GM18519 (cell line): ENCODE data around the gene TRH.
"Not testable (repeated sequence)": the region's sequence is repeated elsewhere in the genome, so short reads cannot be mapped to it uniquely, and the experiment has no call there.

Source experiments
- ATAC-seq: cut with Tn5 transposase; IDR thresholded peaks from one replicate; pipeline ENCODE4 v1.9.1; 2021; ENCODE audit warnings: mild to moderate bottlenecking, moderate library complexity; ENCODE audit not compliant: unreplicated experiment, low FRiP score

Gene TRH

DNA sequence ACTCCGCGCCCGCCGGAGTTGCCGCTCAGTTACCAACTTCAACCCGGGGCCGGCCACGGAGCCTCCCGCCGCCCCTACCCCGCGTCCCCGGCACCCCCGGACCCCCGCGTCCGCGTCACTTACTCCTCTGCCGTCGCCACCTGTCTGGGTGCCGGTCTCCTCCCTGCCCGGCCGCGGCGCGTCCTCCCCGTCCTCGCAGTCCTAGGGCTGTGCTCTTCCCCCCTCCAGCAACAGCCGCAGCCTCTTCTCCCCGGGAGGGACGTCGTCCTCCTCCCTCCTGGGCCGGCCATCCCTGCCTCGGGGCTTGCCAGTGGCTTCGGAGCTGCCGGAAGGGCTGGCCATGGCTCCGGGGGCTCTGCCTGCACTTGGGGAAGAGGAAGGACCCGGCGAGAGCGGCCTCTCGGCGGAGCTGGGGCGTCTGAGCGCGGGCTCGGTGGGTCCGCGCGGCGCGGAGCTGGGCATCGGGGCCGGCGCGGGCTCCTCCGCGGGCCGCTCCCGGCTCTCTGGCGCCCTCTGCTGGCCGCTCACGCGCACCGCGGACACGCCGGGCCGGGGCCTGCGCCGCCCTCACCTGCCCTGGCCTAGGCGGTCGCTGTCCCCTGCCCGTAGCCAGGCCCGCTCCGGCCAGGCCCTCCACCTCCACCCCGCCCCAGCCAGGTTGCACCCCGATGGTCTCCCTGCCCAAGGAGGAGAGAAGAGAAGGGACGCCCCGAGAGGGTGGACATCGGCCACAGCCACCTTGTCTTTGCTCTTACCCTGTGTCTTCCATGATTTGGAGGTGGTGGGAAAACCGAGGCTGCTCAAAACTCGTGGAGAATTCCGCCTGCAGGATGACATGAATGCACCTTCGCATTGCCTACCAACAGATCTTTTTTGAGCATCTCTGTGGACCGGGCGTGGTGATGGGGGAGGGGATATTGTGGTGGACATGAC, 28.4 kb downstream of the TRH start:
- not testable (repeated sequence) for ATAC-seq

DNA sequence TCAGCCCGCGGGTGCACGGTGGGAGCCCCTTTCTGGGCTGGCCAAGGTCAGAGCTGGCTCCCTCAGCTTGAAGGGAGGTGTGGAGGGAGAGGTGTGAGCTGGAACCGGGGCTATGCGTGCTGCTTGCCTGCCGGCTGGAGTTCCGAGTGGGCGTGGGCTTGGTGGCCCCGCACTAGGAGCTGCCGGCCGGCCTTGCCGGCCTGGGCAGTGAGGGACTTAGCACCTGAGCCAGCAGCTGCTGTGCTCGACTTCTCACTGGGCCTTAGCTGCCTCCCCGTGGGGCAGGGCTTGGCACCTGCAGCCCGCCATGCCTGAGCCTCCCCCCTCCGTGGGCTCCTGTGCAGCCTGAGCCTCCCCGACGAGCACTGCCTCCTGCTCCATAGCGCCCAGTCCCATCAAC, 36.0 kb downstream of the TRH start:
- ATAC-seq: no peak

DNA sequence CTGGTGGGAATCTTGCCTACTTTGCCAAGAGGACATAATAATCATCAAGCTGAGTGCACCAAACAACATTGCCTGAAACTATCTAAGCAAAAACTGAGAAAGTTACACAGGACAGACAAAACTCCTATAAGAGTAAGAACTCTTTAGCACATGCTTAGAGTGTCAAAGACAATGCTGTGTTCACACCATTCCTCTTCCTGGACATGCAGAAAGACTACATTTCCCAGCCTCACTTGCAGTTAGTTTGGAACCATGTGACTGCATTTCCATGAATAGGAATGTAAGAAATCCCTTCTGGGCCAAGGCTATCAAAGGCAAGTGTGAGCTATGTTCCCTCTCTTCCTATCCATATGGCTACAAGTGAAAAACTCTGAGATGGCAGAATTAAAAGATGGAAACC, 37.6 kb downstream of the TRH start:
- ATAC-seq: not testable (repeated sequence)

DNA sequence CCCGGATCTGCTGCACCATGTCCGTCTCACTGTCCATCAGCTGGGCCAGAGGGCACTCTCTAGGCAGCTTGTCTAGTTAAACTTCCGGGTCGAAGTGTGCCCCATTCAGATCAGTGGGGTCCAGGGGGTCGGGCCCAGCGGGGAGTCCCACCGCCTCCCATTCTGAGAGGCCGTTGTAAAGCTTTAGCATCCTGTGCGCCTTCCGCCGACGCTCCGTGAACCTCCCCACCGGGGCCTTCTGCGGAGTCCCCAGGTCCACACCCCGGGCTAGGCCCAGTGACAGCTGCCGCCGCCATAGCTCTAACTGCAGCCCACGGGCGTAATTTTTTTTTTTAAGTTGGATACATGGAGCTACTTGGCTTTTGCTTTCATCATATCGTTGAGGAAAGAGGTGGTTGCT, 38.7 kb downstream of the TRH start:
- ATAC-seq: not testable (repeated sequence)

DNA sequence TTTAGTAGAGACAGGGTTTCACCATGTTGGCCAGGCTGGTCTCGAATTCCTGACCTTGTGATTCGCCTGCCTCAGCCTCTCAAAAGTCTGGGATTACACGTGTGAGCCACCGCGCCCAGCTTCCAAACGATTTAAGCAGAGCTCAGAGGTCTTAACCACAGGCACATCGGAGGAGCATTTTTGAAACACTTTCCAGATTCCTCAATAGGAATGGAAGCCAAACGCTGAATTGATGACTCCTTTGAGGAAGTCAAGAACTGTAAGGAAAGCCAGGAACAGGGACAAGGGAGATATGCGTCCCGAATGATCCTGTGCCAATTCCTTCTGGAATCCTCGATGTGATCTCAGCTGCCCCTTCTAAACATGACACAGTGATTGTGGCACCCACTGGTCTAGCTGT, 40.0 kb downstream of the TRH start:
- no peak for ATAC-seq

DNA sequence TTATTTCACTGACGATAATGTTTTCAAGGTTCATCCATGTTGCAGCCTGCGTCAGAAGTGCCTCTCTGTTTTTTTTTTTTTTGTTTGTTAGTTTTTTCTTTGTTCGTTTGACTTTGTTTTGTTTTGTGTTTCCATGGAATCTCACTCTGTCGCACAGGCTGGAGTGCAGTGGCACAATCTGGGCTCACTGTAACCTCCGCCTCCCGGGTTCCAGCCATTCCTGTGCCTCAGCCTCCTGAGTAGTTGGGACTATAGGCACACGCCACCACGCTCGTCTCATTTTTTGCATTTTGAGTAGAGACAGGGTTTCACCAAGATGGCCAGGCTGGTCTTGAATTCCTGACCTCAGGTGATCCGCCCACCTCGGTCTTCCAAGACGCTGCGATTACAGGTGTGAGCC, 43.1 kb downstream of the TRH start:
- not testable (repeated sequence) for ATAC-seq

DNA sequence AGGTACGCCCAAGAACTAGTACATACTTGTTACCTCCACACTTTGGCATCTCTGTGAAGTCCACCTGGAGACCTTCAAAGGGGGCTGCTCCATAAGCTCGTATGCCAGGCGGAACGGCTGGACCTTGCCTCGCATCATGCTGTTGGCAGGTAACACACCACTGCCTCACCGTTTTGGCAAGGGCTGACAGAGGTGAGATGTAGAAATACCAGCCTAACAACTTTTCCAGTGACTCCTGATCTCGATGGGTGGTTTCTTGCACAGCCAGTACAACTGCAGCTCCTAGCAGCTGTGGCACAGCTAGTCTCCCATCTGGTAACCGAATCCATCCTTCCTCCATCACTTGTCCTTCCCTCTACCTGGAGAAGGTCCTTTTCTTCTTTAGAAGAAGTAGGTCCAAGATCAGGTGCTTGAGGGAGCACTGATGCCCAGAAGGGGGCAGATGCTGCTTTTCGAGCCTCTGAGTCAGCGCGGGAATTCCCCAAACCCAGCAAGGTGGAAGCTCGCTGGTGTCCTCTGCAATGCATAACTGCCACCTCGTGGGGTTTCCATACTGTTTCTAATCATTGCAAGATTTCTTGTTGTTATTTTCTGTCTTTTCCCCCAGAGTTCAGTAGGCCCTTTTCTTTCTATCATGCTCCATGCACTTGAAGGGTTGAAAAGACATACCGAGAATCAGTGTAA, 51.8 kb downstream of the TRH start:
- not testable (repeated sequence) for ATAC-seq

DNA sequence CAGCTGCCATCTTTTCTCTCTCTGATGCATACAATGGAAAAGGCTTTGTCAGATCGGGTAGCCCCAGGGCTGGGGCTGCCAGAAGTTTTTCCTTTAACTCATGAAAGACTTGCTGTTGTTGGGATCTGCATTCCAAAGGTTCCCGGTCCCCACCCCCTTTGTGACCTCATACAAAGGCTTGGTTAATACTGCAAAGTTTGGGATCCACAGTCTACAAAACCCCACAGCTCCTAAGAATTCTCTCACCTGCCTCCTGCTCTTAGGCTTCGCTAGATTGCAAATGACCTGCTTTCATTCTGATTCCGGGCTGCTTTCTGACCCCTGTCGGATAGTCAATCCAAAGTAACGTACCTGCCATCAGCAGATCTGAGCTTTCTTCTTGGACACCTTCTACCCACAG, 52.9 kb downstream of the TRH start:
- ATAC-seq: not testable (repeated sequence)
